AG09309 (cell line): ENCODE results near the gene BICD1.

Source experiments
- DNase-seq: peaks from one replicate; pipeline ENCODE4 v3.0.0-alpha.2; 2010; ENCODE audit warnings: low read depth
- H3K4me3 ChIP-seq: 2 replicates; pipeline ENCODE4 v1.5.1; 2011; ENCODE audit warnings: mild to moderate bottlenecking, low read depth, low read length, moderate library complexity; ENCODE audit not compliant: control insufficient read depth
- TF ChIP-seq, protein P1 (sequence below): IDR thresholded peaks from 2 replicates; pipeline ENCODE4 v1.5.1; 2011; ENCODE audit warnings: mild to moderate bottlenecking, low read depth, low read length, inconsistent platforms; ENCODE audit not compliant: insufficient read depth, control insufficient read depth; ENCODE audit errors: missing control alignments

Gene BICD1

DNA sequence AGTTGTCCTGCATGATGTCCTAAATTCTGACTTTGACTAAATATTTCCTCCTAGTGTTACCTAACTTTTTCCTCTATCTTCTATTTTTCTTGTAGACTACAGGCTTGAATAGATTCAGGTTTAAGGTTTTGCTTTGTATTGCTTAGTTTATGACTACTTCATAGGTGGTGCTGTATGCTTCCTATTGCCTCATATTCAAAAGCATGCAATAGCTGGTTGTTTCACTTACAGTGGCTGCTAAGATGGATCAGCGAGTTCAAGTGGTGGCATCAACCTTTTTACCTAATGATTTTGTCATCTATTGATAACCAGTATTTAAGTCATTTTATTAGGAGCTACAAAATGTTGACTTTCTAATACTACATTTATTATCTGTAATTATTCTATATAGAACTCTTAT lies 36.3 kb upstream of the BICD1 start:
- TF ChIP-seq, protein P1, sequence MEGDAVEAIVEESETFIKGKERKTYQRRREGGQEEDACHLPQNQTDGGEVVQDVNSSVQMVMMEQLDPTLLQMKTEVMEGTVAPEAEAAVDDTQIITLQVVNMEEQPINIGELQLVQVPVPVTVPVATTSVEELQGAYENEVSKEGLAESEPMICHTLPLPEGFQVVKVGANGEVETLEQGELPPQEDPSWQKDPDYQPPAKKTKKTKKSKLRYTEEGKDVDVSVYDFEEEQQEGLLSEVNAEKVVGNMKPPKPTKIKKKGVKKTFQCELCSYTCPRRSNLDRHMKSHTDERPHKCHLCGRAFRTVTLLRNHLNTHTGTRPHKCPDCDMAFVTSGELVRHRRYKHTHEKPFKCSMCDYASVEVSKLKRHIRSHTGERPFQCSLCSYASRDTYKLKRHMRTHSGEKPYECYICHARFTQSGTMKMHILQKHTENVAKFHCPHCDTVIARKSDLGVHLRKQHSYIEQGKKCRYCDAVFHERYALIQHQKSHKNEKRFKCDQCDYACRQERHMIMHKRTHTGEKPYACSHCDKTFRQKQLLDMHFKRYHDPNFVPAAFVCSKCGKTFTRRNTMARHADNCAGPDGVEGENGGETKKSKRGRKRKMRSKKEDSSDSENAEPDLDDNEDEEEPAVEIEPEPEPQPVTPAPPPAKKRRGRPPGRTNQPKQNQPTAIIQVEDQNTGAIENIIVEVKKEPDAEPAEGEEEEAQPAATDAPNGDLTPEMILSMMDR, result no peak
- no peak for DNase-seq

DNA sequence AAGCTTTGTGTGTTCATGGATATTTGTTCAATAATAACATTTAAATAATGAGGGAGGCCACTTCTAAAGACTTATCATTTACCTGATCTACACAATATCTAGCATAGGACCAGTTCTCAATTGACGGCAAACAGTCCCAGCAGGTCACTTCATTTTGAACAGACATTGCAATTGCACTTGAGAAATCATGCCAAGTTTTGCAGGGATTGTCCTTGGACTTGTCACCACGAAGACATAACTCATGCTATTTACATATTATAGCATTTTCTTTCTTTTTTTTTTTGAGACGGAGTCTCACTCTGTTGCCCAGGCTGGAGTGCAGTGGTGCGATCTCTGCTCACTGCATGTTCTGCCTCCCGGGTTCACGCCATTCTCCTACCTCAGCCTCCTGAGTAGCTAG lies 34.5 kb upstream of the BICD1 start:
- DNase-seq, result no peak
- no peak overlapping the region for H3K4me3 ChIP-seq
- TF ChIP-seq, protein P1, result no peak

More for the DNA sequence above, 36.3 kb upstream of the BICD1 start:
- no peak overlapping the region for H3K4me3 ChIP-seq

DNA sequence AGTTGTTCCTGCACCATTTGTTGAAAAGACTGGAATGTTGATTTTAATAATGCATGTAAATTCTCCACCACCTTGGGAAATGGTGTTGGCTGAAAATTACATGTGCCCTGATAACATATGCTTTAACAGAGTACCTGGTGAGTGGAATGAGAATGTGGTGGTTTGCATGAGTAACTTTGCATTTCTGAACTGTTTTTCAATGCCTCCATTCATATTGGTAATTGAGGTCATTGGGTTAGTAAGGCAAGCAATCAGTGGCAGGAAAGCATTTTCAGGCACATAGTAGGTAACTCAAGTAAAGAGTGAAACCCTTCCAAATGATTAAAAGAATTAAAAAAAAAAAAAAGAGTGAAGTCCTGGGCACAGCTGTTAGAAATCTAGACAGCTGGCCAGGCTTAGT lies 32.2 kb upstream of the BICD1 start:
- TF ChIP-seq, protein P1, result no peak
- no peak for DNase-seq
- H3K4me3 ChIP-seq, result no peak overlapping the region

DNA sequence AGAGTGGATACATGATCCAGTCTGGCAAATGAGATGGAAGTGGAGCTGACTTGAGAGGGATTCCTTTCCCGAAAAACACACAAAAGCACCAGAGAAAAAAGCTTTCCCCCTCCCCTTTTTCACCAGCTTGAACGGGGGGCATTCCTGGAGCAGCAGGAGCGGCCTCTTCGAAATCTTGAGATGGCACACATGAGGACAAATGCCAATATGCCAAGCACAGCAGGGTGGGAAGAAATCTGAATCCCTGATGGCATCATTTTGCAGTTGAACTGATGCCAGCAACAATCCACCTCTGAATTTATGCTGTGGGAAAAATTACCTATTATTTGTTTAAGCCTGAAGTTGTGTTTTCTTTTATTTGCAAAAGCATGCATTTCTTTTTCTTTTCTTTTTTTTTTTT lies 29.7 kb upstream of the BICD1 start:
- no peak overlapping the region for H3K4me3 ChIP-seq
- no peak for DNase-seq
- TF ChIP-seq, protein P1, result no peak

DNA sequence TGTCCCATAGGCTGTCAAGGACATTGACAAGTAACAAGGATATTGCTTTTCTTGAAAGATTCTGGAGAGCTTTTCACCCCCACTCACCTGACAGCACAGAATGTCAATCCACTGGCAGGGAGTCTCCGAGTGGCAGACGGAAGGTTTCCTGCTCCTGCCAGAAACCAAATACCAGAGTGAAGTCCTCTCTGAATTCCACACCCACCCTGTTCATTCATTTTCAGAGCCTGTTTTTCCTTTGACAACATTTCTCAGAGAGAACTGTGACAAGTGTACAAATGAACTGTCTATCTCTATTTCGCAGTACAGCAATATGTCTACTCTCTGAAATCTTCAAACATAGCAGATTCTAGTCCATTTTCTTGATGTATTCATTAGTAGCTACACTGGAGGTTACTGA lies 26.2 kb upstream of the BICD1 start:
- TF ChIP-seq, protein P1, result no peak

DNA sequence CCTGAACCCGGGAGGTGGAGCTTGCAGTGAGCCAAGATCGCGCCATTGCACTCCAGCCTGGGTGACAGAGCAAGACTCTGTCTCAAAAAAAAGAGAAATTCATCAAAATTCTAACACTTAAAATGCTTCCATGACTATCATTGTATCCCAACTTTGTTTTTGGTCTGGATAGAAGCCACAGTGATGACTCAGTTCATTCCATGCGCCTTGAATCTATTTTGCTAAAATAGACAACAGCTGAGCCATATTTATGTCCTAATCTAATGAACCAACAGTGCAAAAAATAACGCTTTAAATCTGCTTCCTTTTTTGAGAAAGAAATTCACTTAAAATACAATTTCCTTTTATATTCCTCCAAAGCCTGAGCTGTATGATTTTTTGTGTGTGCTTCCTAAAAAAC lies 23.2 kb upstream of the BICD1 start:
- TF ChIP-seq, protein P1, result no peak
- peak; percentile 47 for DNase-seq
- H3K4me3 ChIP-seq, result no peak overlapping the region

More for the DNA sequence above, 26.2 kb upstream of the BICD1 start:
- H3K4me3 ChIP-seq, result no peak overlapping the region
- DNase-seq, result no peak
